GM18520 (cell line): ENCODE measurements around the gene FRZB.
A peak's percentile ranks its signal among the peaks of the same experiment; 100 is the strongest.
"Not testable (repeated sequence)": the region's sequence is repeated elsewhere in the genome, so short reads cannot be mapped to it uniquely, and the experiment has no call there.

Experiments
- ATAC-seq: cut with Tn5 transposase; IDR thresholded peaks from one replicate; pipeline ENCODE4 v1.9.1; 2021; ENCODE audit not compliant: unreplicated experiment

Gene FRZB, protein sequence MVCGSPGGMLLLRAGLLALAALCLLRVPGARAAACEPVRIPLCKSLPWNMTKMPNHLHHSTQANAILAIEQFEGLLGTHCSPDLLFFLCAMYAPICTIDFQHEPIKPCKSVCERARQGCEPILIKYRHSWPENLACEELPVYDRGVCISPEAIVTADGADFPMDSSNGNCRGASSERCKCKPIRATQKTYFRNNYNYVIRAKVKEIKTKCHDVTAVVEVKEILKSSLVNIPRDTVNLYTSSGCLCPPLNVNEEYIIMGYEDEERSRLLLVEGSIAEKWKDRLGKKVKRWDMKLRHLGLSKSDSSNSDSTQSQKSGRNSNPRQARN

DNA sequence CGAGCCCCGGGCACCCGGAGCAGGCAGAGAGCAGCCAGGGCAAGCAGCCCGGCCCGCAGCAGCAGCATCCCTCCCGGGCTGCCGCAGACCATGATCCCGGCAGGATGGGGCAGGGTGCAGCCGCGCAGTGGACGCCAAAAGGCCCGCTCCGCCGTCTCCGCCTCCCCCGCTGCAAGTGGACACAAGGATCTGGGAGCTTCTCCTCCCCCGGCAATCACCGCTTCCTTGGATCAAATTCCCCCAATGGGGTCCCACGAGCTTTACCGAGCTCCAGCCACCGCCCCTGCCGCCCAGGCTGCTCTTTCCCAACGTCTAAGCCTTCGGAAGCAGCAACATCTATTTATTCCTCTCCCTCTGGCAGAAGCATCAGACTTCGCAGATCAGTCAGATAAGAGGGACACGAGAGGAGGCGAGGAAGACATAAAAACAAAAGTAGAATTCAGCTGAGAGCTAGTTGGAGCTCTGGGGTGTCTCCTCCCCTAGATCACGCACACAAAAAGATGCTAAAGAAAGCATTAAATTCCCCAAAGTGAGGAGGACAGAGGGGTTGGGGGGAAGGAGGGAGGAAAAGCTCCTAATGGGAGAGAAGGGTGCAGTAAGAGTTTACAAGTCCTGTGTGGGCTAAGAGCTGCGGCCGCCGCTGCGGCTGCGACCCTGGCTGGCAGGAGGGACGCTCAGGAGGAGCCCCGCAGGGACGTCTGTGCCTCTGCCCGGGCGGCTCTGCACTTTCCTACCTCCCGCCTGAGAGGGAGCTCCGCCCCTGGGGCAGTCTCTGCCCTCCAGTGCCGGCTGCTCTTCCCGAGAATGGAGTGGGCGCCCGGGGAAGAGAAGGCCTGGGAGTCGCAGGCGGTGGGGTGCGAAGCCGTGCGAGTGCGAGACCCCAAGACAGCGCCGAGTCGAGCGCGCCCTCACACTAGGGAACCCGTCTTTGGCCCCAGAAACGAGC is at the start of gene FRZB:
TSS of gene FRZB (minus strand) at position 177 of the 946 bp plus-strand sequence. CDS start at position 92, 85 bp downstream.
- no peak for ATAC-seq

DNA sequence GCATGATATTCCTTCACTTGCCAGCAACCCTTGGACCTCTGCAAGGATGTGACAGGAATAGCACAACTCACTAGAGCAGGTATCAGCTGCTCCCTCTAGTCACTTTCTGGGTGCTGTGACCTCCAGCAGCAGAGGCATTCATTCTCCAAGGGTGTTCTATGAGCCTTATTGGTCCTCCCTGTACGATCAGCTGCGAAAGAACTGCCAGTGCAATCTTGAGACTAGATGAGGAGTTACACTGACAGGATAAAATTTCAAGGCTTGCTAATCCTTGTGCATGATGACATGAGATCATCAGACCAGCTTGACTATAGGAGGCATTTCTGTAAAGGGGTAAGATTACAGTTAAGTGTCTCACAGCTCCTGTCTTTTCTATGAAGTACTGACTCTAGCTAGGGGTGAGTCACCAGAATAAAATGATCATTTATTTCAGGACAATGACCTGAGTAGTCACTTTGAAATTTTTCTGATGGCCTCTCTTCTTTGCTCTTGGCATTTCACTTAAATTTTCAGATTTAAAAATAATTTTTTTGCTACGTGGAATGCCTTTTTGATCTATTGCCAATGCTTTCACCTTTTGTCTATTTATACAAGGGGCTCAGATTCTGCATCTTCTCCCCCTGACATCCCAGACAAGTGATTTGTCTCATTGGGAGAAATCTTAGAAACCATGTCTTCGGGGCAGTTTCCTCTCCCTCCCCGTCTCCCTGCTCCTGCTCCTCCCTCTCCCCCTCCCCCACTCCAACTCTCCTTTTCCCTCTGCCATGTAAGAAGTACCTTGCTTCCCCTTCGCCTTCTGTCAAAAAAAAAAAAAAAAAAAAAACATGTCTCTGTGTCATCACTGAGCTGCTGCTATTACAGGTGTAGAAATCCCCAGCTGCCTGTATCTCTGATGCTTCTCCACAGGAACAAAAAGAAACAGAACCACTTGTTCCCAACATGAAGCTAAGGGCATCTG is 49.2 kb upstream of the FRZB start:
- ATAC-seq, result no peak

DNA sequence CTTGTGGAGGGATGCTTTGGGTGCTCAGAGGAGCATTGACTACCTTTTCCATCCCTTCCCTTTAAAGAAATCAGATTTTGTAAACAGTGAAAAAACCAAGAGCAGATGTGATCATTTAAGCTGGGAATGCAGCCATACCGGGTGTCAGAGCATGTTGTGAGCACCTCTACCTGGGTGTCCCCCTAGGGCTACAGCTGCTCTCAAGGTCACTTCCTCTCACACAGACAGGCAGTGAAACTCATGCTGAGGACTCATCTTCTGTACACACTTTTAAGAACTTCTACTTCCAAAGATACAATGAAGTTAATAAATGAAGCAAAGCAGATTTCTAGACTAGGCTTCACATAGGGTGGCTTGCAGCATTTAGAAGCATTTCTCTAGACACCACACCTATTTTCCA is 48.4 kb upstream of the FRZB start:
- no peak for ATAC-seq

DNA sequence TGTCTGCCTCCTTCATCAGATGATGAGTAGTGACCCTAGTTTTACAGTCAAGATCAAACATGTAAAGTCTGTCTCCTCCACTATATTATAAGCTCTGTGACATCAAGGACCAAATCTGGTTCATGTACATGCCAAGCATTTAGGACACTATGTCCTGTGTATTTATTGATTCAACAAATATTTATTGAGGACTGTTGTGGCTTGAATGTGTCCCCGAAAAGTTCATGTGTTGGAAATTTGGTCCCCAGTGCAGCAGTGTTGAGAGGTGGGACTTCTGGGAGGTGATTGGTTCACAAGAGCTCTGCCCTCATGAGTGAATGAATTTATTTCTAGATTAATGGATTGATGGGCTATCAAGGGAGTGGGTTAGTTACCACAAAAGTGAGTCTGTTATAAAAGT is 46.6 kb upstream of the FRZB start:
- no peak for ATAC-seq

DNA sequence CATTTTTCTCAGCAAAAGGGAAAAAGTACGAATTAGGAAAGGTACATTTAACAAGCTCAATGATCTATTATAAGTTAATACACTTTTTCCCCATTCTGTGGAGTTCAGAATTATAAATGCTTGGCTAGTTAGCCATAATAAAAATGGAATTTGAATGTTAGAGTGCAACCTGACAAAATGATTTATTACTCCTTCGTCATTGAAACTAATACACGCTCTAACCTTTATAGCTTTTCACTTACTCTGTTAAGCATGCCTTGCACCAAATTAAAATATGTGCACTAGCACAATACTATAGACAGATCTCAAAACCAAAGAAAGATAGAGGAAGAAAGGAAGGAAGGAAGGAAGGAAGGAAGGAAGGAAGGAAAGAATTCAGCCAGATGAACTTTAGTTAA is 46.1 kb upstream of the FRZB start:
- ATAC-seq, result no peak

DNA sequence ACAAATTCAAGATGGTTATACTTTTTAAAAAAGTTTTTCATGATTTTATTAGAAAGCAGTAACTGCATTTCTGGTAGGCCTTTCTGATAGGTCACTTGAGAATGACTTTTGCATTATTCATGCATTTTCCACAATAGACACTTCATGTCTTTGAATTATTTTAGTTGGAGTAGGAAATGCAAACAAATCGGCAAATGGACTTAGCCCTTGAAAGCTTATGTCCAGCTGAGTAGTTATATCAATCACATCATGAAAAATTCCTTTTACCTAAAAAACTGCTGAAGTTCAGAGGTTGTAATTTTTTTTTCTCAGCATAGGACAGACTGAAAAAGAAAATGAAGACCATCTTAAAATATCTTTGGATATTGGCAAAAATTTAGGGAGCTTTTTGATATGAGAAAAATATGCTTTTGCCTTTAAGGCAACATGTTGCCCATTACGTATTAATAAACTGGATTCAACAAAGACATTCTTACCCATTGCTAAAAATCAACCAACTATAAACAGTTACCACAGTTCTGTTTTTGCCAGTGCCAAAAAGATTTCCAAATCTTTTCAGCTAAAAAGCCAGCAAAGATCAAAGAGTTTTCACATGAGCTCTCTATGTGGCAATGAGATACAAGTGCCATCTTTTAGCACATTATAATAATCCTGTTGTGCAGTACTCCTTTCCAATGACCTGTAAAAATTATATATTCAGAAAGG is 45.5 kb upstream of the FRZB start:
- no peak for ATAC-seq

DNA sequence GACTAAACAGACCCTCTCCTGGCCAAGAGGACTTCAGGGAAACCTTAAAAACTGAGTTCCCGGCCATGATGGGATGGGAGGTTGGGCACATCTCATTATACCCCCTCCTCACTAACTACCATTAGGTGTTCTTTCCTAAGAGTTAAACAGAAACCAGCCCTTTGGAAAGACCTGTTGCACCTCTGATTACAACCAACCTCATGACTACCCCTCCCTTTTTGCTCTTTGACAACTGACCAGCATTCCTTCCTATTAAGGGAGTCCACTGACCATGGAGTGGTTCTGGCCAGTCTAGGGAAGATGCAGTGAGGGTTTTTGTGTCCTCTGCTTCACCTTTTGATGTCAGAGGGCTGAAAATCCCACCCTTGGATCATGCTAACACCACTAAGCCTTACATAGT is 44.5 kb upstream of the FRZB start:
- ATAC-seq, result no peak

DNA sequence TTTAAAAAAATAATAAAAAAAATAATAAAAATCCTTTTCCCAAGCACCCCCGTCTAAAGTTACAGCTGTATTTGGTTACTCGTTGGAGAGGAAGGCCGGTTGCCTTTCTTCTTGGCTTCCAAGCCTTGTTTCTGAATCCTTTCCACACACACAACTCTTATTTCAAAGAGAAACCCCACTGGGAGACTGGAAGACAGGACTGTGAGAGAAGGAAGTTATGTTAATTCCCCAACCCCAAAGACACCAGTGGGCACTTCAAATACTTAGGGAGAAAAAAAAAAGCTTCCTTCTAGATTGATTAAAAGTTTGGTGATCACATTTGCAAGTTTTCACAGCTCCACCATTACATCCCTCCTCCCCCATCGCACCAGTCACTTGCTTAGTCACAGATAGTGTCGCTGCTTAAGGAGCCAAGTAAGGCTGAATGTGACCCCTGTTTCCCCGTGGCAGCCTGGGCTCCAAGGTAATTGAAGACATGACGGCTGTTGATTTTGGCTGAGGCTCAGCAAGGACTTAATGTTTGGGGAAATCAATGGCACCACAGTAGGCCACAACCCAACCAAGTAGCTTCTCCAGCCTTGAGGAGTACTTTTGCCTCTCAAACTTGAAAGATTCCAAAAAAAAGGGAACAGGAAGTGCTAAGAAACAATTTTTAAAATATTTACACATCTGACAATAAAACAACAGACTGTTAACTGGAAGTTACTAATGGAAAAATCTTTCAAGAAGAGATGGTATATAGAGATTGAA is 40.8 kb upstream of the FRZB start:
- no peak for ATAC-seq

DNA sequence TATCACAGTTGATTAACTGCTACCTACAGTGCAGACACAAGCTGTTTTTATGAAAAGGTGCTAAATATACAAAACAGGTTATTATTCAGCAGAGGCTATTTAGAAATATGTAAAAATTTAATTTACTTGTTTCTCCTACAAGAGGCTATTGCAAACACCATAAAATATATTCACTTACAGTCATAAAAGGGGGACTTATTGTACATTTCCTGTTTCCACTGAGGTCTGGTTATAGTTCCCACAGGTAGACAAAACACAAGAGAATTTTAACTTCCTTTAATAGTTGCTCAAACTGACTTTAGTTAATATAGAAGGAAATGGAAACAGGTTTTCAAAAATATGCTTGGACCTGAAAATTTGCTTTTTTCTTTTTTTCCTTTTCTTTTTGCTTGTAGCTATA is 40.0 kb upstream of the FRZB start:
- ATAC-seq, result peak; percentile 67

DNA sequence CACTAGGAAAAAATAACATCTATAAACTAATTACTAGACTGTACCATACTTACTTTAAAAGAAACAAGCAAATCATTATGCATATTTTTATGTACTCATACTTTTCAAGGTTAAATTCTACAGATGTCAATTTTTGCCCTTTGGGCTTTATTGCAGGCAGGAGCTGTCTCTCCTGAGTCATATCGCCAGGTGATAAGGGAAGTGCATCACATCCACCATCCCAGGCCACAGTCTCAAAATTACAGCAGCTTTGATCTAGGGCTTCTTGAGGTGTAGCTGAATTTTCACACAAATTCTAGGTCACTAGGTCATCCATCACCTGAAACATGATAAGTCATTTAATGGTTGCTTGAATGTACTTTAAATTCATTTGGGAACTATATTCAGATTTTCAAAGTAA is 38.4 kb upstream of the FRZB start:
- ATAC-seq, result no peak

DNA sequence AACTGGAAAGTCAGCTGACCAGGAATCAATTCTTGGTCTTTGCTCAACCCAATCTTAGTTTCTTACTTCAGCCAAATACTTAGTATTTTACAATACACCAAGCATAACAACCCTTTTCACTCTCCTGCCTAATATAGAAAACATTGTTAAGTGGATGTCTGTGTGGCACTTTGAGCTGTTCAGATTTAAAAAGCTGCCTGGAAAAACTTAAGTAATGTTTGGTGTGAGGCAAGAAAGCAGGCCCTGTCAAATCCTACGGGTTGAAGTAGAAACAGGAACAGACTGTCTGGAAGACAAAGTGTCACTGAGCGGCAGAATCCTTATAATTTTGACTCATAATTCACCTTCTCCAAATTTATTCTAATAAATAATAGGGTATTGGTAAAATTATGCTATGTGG is 37.1 kb upstream of the FRZB start:
- ATAC-seq, result no peak

DNA sequence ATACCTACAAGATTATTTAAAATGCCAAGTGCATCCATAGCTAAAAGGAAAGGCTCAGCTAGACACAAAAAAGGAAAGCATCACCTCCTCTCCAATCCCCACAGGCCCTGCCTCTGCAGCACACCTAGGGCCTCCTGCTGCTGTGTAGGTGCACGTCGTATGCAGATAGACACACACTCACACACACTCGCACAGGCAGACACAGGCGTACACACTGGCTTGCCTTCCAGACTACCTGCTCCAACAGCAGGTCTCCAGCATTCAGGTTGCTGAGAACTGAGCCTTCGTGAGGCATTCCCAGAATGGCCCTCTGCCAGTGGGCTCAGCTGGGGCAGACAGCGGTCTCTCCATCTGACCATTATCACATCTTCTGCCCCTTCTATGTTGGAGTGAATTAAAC is 35.3 kb upstream of the FRZB start:
- ATAC-seq, result no peak

DNA sequence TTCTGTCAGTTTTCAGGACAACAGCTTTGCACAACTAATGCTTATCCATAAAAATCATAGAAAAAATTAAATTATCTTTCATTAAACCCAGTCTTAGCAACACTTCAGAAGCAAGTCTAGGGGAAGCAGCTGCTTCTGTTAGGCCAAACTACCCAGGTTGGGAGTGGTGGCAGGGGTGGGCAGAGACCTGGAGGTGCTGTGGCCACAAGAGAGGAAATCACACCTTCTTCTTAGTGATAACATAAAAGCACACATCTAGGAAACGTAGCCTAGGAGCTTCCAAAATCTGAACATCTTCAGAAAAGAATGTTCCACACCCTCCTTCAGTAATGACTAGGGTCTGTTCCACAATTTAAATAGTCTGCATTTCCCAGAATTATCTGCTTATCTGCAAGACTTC is 32.3 kb upstream of the FRZB start:
- ATAC-seq, result no peak

DNA sequence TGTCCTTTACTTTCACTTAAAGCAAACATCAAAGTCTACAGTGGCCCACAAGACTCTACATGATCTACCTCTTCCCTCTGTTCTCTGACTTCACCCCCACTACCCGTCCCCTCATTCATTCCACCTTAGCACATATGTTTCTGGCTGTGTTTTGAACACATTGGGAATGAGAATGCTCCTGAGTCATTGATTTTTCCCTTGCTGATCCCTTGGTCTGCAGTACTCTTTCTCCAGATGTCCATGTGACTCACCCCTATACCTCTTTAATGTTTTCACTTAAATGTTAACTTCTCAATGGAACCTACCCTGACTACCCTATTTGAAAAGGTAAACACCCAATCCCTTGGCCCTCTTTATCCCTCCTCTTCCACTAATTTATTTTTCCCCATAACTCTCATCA is 30.7 kb upstream of the FRZB start:
- no peak for ATAC-seq

DNA sequence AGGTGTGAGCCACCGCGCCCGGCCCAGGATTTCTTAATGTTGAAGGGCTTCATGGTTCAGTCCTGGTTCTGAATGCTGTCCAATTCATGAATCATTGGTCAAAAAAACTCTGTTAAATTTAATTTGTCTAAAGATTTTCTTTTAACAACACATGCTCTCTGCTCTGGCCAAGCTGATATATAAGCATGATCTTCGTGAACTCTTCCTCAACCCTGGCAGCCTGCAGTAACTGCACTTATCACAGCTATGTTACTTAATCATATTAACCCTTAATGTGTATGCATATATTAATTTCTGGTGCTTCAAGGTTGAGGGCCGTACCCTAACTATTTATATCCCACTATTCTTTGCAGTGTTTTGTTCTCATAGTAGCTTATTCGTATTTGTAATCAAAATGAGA is 29.4 kb upstream of the FRZB start:
- no peak for ATAC-seq

DNA sequence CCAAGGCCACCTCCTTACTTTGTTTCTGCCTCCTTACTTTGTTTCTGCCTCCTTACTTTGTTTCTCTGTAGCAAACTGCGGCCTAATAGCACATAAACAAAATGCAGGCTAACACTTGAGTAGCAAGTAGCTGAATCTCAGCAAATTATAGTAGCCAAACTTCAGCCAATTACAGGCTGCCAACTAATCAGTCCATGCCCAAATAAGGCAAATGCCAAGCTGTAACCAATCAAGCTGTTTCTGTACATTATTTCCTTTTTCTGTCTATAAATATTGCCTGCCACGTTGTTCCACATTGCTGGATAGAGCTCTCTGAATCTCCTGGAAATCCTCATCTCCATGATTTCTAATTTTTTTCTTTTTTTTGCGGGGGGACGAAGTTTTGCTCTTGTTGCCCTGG is 28.7 kb upstream of the FRZB start:
- ATAC-seq, result no peak

DNA sequence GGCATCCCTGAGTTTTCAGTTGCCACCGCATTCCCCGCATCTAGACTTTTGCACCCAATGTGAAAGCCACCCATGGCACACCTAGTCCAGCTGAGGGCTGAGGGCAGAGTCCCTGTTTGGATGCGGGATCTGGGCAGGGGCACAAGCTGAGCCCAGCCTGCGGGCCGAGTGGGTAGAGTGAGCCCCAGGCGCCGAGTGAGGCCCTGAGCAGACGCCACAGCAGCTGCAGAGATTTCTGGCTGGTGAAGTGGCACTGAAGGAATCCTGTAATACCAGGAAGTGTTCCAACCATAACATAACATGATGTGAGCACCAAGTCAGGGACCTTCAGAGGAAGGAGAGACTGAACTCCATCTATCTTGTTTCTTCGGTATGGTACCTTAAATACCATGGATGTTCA is 27.7 kb upstream of the FRZB start:
- ATAC-seq, result no peak

DNA sequence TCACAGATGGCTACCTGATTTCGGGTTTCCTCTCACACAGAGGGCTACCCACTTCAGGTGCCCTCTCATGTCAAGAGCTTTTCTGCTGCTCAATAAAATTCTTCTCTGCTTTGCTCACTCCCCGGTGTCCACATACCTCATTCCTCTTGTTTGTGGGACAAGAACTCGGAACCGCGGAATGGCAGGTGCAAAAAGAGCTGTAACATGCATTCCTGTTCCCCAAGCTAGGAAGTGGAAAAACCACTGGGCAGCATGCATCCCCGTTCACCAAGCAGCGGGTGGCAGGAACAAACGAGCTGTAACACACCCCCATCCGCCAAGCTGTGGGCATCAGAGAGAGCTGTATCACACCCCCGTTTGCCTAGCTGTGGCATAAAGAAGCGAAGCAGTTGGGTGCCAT is 27.2 kb upstream of the FRZB start:
- ATAC-seq, result no peak

DNA sequence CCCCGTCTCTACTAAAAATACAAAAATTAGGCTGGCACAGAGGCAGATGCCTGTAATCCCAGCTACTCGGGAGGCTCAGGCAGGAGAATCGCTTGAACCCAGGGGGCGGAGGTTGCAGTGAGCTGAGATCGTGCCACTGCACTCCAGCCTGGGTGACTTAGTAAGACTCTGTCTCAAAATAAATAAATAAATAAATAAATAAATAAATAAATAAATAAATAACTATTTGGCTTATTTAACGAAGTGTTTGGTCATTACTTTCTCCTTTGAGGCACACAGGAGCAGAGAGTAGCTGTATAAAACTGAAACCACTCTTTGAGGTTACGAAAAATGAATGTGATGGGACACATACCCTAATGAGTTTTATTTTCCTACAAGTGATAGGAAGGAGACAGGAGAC is 26.6 kb upstream of the FRZB start:
- not testable (repeated sequence) for ATAC-seq

DNA sequence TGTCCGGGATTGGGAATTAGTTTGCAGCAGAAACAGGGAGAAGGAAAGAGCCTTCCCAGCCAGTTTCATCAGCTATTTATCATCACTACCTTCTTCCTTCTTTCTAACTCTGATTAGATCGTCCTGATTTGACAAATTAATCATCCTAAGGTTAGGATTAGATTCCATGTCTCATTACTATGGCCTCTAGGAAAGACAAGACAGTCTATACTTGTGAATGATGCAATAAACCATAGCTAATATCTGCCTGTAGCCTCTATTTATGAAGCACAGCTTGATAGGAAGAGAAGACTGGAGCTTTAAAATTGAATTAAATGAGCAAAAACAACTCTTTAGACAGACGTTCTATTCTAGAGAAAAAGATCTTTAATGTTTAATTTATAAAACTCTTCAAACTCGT is 25.2 kb upstream of the FRZB start:
- no peak for ATAC-seq
